Measurements from ENCODE around the gene SCP2. TPM values are rescaled to one million over a fixed set of nuclear protein-coding genes. Genes with fewer than 3 reads are reported as not detected.

The SCP2 gene
- total RNA-seq, 1 experiment from 2014 or later: 97.5 TPM

DNA sequence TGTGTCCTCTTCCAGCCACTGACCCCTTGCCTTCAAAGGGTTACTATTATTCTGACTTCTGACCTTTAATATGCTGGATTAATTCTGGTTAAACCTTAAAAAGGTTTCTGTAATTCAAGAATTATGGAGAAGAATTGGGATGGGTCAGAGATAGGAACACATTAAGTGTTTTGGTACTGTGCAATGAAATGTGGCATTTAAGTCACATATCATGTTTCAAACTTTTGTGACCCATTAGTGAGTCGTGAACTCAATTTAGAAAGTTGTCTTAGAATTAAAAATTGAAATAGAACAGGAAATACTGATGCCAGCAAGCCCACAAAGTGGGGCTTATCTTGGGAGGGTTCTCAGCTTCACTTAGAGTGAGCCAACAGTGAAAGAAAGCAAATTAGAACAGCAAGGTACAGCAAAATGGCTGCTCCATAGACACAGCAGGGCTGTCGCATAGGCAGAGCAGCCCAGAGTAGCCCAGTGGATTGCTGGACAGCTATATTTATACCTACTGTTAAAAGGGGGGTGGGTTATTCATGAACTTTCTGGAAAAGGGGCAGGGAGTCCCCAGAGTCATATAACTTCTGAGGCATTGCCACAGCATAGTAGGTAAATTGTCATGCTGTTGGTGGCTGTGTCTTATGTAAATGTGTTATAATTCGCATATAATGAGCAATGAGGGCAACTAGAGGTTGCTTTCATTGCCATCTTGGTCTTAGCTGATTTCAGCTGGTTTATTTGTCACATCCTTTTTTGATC is 10.5 kb downstream of the SCP2 start:
- Histone ChIP-seq H3K9me3 (ENCODE audit: low read length) (no peaks in the 10 kb centered on the region), H3K4me1 (ENCODE audit: insufficient read depth, low read length) (no peaks in the 10 kb centered on the region), H3K27me3 (ENCODE audit: low read length) (no peaks in the 10 kb centered on the region), H3K4me2 (ENCODE audit: low read length) (no peak overlapping the region), H3K27ac (ENCODE audit: low read length) (no peak overlapping the region), H3K36me3 (ENCODE audit: low read depth, low read length) (no peaks in the 10 kb centered on the region), H3K79me2 (ENCODE audit: low read length) (no peaks in the 10 kb centered on the region), H3K4me3 (ENCODE audit: low read length) (no peak overlapping the region), H3K9me2 (replicated peaks; ENCODE audit: low read length) (no peaks in the 10 kb centered on the region), H2AFZ (ENCODE audit: low read length) (no peak overlapping the region), H3K9ac (ENCODE audit: low read length) (no peak overlapping the region), H4K20me1 (ENCODE audit: low read length) (no peaks in the 10 kb centered on the region), H3F3A (ENCODE audit: low read length, unreplicated experiment) (no peaks in the 10 kb centered on the region)
- intact Hi-C loops (cut with micrococcal nuclease): loop anchor here (10.0 kb wide), 1 partner anchor 57 kb away; no protein-coding TSS in a partner anchor
- no peak for DNase-seq
- no TSS peak for BruUV-seq (replicated peaks)
- POLR2A ChIA-PET (ENCODE audit: unreplicated experiment): no interaction called here
- CTCF ChIA-PET: no interaction called here
- TF ChIP-seq, protein P1, sequence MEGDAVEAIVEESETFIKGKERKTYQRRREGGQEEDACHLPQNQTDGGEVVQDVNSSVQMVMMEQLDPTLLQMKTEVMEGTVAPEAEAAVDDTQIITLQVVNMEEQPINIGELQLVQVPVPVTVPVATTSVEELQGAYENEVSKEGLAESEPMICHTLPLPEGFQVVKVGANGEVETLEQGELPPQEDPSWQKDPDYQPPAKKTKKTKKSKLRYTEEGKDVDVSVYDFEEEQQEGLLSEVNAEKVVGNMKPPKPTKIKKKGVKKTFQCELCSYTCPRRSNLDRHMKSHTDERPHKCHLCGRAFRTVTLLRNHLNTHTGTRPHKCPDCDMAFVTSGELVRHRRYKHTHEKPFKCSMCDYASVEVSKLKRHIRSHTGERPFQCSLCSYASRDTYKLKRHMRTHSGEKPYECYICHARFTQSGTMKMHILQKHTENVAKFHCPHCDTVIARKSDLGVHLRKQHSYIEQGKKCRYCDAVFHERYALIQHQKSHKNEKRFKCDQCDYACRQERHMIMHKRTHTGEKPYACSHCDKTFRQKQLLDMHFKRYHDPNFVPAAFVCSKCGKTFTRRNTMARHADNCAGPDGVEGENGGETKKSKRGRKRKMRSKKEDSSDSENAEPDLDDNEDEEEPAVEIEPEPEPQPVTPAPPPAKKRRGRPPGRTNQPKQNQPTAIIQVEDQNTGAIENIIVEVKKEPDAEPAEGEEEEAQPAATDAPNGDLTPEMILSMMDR (conservative IDR thresholded peaks at IDR 0.05; ENCODE audit: low read depth, low read length): no peak
- TF ChIP-seq EZH2phosphoT487 (IDR thresholded peaks at IDR 0.05; ENCODE audit: borderline replicate concordance, low read length) (no peak), EZH2 (IDR thresholded peaks at IDR 0.05; ENCODE audit: low read length, unreplicated experiment) (no peak)
- ATAC-seq: no peak

DNA sequence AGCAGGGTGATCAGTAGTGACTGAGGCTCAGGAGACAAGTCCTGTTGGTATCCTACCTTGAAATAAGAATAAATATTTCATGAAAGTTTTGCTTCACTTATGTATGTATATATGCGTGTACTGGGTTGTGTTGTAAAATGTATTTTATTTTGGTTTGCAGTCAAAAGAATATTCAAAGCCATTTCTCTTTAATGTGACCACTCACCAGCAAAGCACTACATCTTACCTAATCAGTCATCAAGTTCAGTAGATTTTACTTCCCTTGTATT is 11.0 kb downstream of the SCP2 start:
- no peaks in the 10 kb centered on the region for H3K79me2 ChIP-seq (ENCODE audit: low read length)
- H3K27ac ChIP-seq (ENCODE audit: low read length): no peak overlapping the region
- CTCF ChIA-PET: no interaction called here
- intact Hi-C loops (cut with micrococcal nuclease): loop anchor here (10.0 kb wide), 1 partner anchor 57 kb away; no protein-coding TSS in a partner anchor
- DNase-seq (no peak), ATAC-seq (no peak)
- no peaks in the 10 kb centered on the region for H4K20me1 ChIP-seq (ENCODE audit: low read length)
- no peaks in the 10 kb centered on the region for H3K9me3 ChIP-seq (ENCODE audit: low read length)
- H2AFZ ChIP-seq (ENCODE audit: low read length): no peak overlapping the region
- TF ChIP-seq EZH2 (IDR thresholded peaks at IDR 0.05; ENCODE audit: low read length, unreplicated experiment) (no peak), EZH2phosphoT487 (IDR thresholded peaks at IDR 0.05; ENCODE audit: borderline replicate concordance, low read length) (no peak)
- TF ChIP-seq, protein P1 (conservative IDR thresholded peaks at IDR 0.05; ENCODE audit: low read depth, low read length): no peak
- H3F3A ChIP-seq (ENCODE audit: low read length, unreplicated experiment): no peaks in the 10 kb centered on the region
- BruUV-seq (replicated peaks): no TSS peak
- no peaks in the 10 kb centered on the region for H3K4me1 ChIP-seq (ENCODE audit: insufficient read depth, low read length)
- no peak overlapping the region for H3K4me3 ChIP-seq (ENCODE audit: low read length)
- no peaks in the 10 kb centered on the region for H3K36me3 ChIP-seq (ENCODE audit: low read depth, low read length)
- POLR2A ChIA-PET (ENCODE audit: unreplicated experiment): no interaction called here
- no peaks in the 10 kb centered on the region for H3K27me3 ChIP-seq (ENCODE audit: low read length)
- H3K4me2 ChIP-seq (ENCODE audit: low read length): no peak overlapping the region
- H3K9ac ChIP-seq (ENCODE audit: low read length): no peak overlapping the region
- H3K9me2 ChIP-seq (replicated peaks; ENCODE audit: low read length): no peaks in the 10 kb centered on the region

DNA sequence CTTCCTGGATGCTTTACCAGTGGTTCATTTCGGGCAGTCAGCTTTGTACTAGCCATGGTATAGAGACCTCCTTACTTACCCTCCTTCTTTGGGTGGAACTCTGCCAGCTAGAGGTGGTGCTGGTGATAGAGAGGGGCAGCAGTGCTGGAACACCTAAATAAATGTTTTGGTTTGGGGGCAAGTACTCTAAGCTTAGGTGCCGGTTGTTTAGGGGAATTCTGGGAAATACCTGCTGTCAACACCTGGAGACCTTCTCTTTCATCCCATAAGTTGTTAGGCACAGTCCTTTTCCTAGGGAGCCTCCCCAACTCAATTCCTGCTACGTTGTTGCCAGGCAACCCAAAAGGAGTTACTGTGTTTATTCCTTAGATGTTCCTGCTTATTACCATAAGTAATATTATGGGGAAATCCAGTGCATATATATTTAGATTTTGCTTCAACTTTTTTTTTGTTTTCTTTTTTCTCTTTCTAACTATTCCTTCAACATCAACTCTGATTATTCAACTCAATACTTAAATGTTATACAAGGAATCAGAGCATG is 16.9 kb downstream of the SCP2 start:
- no TSS peak for BruUV-seq (replicated peaks)
- CTCF ChIA-PET: no interaction called here
- no peaks in the 10 kb centered on the region for H3K9me3 ChIP-seq (ENCODE audit: low read length)
- H3K4me2 ChIP-seq (ENCODE audit: low read length): no peak overlapping the region
- H3K4me1 ChIP-seq (ENCODE audit: insufficient read depth, low read length): no peaks in the 10 kb centered on the region
- no peaks in the 10 kb centered on the region for H3K9me2 ChIP-seq (replicated peaks; ENCODE audit: low read length)
- H2AFZ ChIP-seq (ENCODE audit: low read length): no peak overlapping the region
- H3K27me3 ChIP-seq (ENCODE audit: low read length): no peaks in the 10 kb centered on the region
- H3F3A ChIP-seq (ENCODE audit: low read length, unreplicated experiment): no peaks in the 10 kb centered on the region
- H3K9ac ChIP-seq (ENCODE audit: low read length): no peak overlapping the region
- no peak for DNase-seq
- intact Hi-C loops (cut with micrococcal nuclease): no loop called here
- ATAC-seq: no peak
- H3K4me3 ChIP-seq (ENCODE audit: low read length): no peak overlapping the region
- no peaks in the 10 kb centered on the region for H3K36me3 ChIP-seq (ENCODE audit: low read depth, low read length)
- TF ChIP-seq EZH2phosphoT487 (IDR thresholded peaks at IDR 0.05; ENCODE audit: borderline replicate concordance, low read length): no peak
- TF ChIP-seq EZH2 (IDR thresholded peaks at IDR 0.05; ENCODE audit: low read length, unreplicated experiment): no peak
- H3K27ac ChIP-seq (ENCODE audit: low read length): no peak overlapping the region
- POLR2A ChIA-PET (ENCODE audit: unreplicated experiment): no interaction called here
- H4K20me1 ChIP-seq (ENCODE audit: low read length): no peaks in the 10 kb centered on the region
- H3K79me2 ChIP-seq (ENCODE audit: low read length): no peaks in the 10 kb centered on the region

Data from PC-3 (cell line).